Measurements from ENCODE around the gene C10orf105.

Gene C10orf105

GRCh38 chr10:71687077-71687476 lies 32.5 kb downstream of the C10orf105 start:
- Histone ChIP-seq H3K36me3 (ENCODE audit: control insufficient read depth, insufficient read depth, low read length) (no peaks in the 10 kb centered on the region), H3K4me3 (ENCODE audit: low read length) (no peak overlapping the region), H3K9me3 (ENCODE audit: control insufficient read depth, insufficient read depth, low read length) (no peaks in the 10 kb centered on the region), H3K27ac (ENCODE audit: low read length) (no peak overlapping the region), H3K27me3 (ENCODE audit: control insufficient read depth, insufficient read depth, low read length) (no peaks in the 10 kb centered on the region), H3K4me1 (ENCODE audit: control insufficient read depth, insufficient read depth, low read length) (peaks cover 5% of the 10 kb centered on the region; the same call in 1 of the 2 replicates)
- no peak for DNase-seq (ENCODE audit: low read depth, low spot score)
- WGBS (ENCODE audit: insufficient coverage, insufficient read length): no CpG with 5 or more reads among the region's 5 CpGs

- DNase-seq (ENCODE audit: low read depth, low spot score): no peak
- H3K4me3 ChIP-seq (ENCODE audit: low read length): no peak overlapping the region
- H3K27me3 ChIP-seq (ENCODE audit: control insufficient read depth, insufficient read depth, low read length): no peaks in the 10 kb centered on the region
- H3K4me1 ChIP-seq (ENCODE audit: control insufficient read depth, insufficient read depth, low read length): peaks cover 5% of the 10 kb centered on the region; the same call in 1 of the 2 replicates
- no CpG with 5 or more reads among the region's 13 CpGs for WGBS (ENCODE audit: insufficient coverage, insufficient read length)
- H3K36me3 ChIP-seq (ENCODE audit: control insufficient read depth, insufficient read depth, low read length): no peaks in the 10 kb centered on the region
- H3K27ac ChIP-seq (ENCODE audit: low read length): no peak overlapping the region
- H3K9me3 ChIP-seq (ENCODE audit: control insufficient read depth, insufficient read depth, low read length): no peaks in the 10 kb centered on the region
Observed at GRCh38 chr10:71685554-71686232, 33.9 kb downstream of the C10orf105 start.

GRCh38 chr10:71684356-71685173 lies 35.0 kb downstream of the C10orf105 start:
- Histone ChIP-seq H3K4me3 (ENCODE audit: low read length) (no peak overlapping the region), H3K4me1 (ENCODE audit: control insufficient read depth, insufficient read depth, low read length) (peaks cover 5% of the 10 kb centered on the region; the same call in 1 of the 2 replicates), H3K27ac (ENCODE audit: low read length) (no peak overlapping the region), H3K27me3 (ENCODE audit: control insufficient read depth, insufficient read depth, low read length) (no peaks in the 10 kb centered on the region), H3K36me3 (ENCODE audit: control insufficient read depth, insufficient read depth, low read length) (no peaks in the 10 kb centered on the region), H3K9me3 (ENCODE audit: control insufficient read depth, insufficient read depth, low read length) (no peaks in the 10 kb centered on the region)
- no peak for DNase-seq (ENCODE audit: low read depth, low spot score)
- WGBS (ENCODE audit: insufficient coverage, insufficient read length): no CpG with 5 or more reads among the region's 7 CpGs

GRCh38 chr10:71683301-71683700 lies 36.3 kb downstream of the C10orf105 start:
- H3K4me3 ChIP-seq (ENCODE audit: low read length): no peak overlapping the region
- WGBS (ENCODE audit: insufficient coverage, insufficient read length): no CpG with 5 or more reads among the region's 7 CpGs
- H3K27ac ChIP-seq (ENCODE audit: low read length): no peak overlapping the region
- no peaks in the 10 kb centered on the region for H3K27me3 ChIP-seq (ENCODE audit: control insufficient read depth, insufficient read depth, low read length)
- no peaks in the 10 kb centered on the region for H3K9me3 ChIP-seq (ENCODE audit: control insufficient read depth, insufficient read depth, low read length)
- peaks cover 5% of the 10 kb centered on the region; the same call in 1 of the 2 replicates for H3K4me1 ChIP-seq (ENCODE audit: control insufficient read depth, insufficient read depth, low read length)
- no peaks in the 10 kb centered on the region for H3K36me3 ChIP-seq (ENCODE audit: control insufficient read depth, insufficient read depth, low read length)
- no peak for DNase-seq (ENCODE audit: low read depth, low spot score)

GRCh38 chr10:71681977-71682376 lies 37.6 kb downstream of the C10orf105 start:
- peaks cover 5% of the 10 kb centered on the region; the same call in 1 of the 2 replicates for H3K4me1 ChIP-seq (ENCODE audit: control insufficient read depth, insufficient read depth, low read length)
- no peaks in the 10 kb centered on the region for H3K9me3 ChIP-seq (ENCODE audit: control insufficient read depth, insufficient read depth, low read length)
- H3K27ac ChIP-seq (ENCODE audit: low read length): no peak overlapping the region
- no peaks in the 10 kb centered on the region for H3K36me3 ChIP-seq (ENCODE audit: control insufficient read depth, insufficient read depth, low read length)
- no peaks in the 10 kb centered on the region for H3K27me3 ChIP-seq (ENCODE audit: control insufficient read depth, insufficient read depth, low read length)
- no peak for DNase-seq (ENCODE audit: low read depth, low spot score)
- no CpG with 5 or more reads among the region's 5 CpGs for WGBS (ENCODE audit: insufficient coverage, insufficient read length)
- no peak overlapping the region for H3K4me3 ChIP-seq (ENCODE audit: low read length)

- Histone ChIP-seq H3K4me1 (ENCODE audit: control insufficient read depth, insufficient read depth, low read length) (no peaks in the 10 kb centered on the region), H3K27me3 (ENCODE audit: control insufficient read depth, insufficient read depth, low read length) (no peaks in the 10 kb centered on the region), H3K27ac (ENCODE audit: low read length) (no peak overlapping the region), H3K9me3 (ENCODE audit: control insufficient read depth, insufficient read depth, low read length) (no peaks in the 10 kb centered on the region), H3K4me3 (ENCODE audit: low read length) (no peak overlapping the region), H3K36me3 (ENCODE audit: control insufficient read depth, insufficient read depth, low read length) (no peaks in the 10 kb centered on the region)
- WGBS (ENCODE audit: insufficient coverage, insufficient read length): no CpG with 5 or more reads among the region's 9 CpGs
- DNase-seq (ENCODE audit: low read depth, low spot score): no peak
Observed at GRCh38 chr10:71679425-71679824, 40.2 kb downstream of the C10orf105 start.

GRCh38 chr10:71678057-71678805 lies 41.3 kb downstream of the C10orf105 start:
- WGBS (ENCODE audit: insufficient coverage, insufficient read length): no CpG with 5 or more reads among the region's 10 CpGs
- H3K27me3 ChIP-seq (ENCODE audit: control insufficient read depth, insufficient read depth, low read length): no peaks in the 10 kb centered on the region
- DNase-seq (ENCODE audit: low read depth, low spot score): no peak
- no peak overlapping the region for H3K27ac ChIP-seq (ENCODE audit: low read length)
- H3K36me3 ChIP-seq (ENCODE audit: control insufficient read depth, insufficient read depth, low read length): no peaks in the 10 kb centered on the region
- H3K4me3 ChIP-seq (ENCODE audit: low read length): no peak overlapping the region
- no peaks in the 10 kb centered on the region for H3K9me3 ChIP-seq (ENCODE audit: control insufficient read depth, insufficient read depth, low read length)
- H3K4me1 ChIP-seq (ENCODE audit: control insufficient read depth, insufficient read depth, low read length): no peaks in the 10 kb centered on the region

GRCh38 chr10:71677261-71677660 lies 42.3 kb downstream of the C10orf105 start:
- Histone ChIP-seq H3K27me3 (ENCODE audit: control insufficient read depth, insufficient read depth, low read length) (no peaks in the 10 kb centered on the region), H3K9me3 (ENCODE audit: control insufficient read depth, insufficient read depth, low read length) (no peaks in the 10 kb centered on the region), H3K4me1 (ENCODE audit: control insufficient read depth, insufficient read depth, low read length) (no peaks in the 10 kb centered on the region), H3K4me3 (ENCODE audit: low read length) (no peak overlapping the region), H3K27ac (ENCODE audit: low read length) (no peak overlapping the region), H3K36me3 (ENCODE audit: control insufficient read depth, insufficient read depth, low read length) (no peaks in the 10 kb centered on the region)
- no CpG with 5 or more reads among the region's 17 CpGs for WGBS (ENCODE audit: insufficient coverage, insufficient read length)
- no peak for DNase-seq (ENCODE audit: low read depth, low spot score)

GRCh38 chr10:71675295-71675970 lies 44.1 kb downstream of the C10orf105 start:
- WGBS (ENCODE audit: insufficient coverage, insufficient read length): no CpG with 5 or more reads among the region's 6 CpGs

More at GRCh38 chr10:71675295-71675970, 44.1 kb downstream of the C10orf105 start:
- H3K27me3 ChIP-seq (ENCODE audit: control insufficient read depth, insufficient read depth, low read length): no peaks in the 10 kb centered on the region
- H3K4me1 ChIP-seq (ENCODE audit: control insufficient read depth, insufficient read depth, low read length): no peaks in the 10 kb centered on the region
- H3K9me3 ChIP-seq (ENCODE audit: control insufficient read depth, insufficient read depth, low read length): no peaks in the 10 kb centered on the region
- no peak overlapping the region for H3K27ac ChIP-seq (ENCODE audit: low read length)
- no peak for DNase-seq (ENCODE audit: low read depth, low spot score)
- H3K4me3 ChIP-seq (ENCODE audit: low read length): no peak overlapping the region
- no peaks in the 10 kb centered on the region for H3K36me3 ChIP-seq (ENCODE audit: control insufficient read depth, insufficient read depth, low read length)
